IMR-90 (cell line): ENCODE measurements around the gene PEX7. TPM values are rescaled to one million over a fixed set of nuclear protein-coding genes. Genes with fewer than 3 reads are reported as not detected.

Experiments used
- ATAC-seq: fragments of 200-7000 bp; cut with Tn5 transposase; 2 replicates; pipeline ENCODE4 v1.9.1; 2020; ENCODE audit warnings: low read depth, mild to moderate bottlenecking, moderate library complexity
- BruUV-seq: library from RNA; stranded (reverse); fragments of 400-500 nt; replicated peaks from 2 replicates; lab custom pipeline; 2021; lab: Mats Ljungman, UMichigan
- CTCF ChIA-PET: fragments of 300-600 bp; formaldehyde crosslinking; extraction: SDS; loops from one replicate; lab custom pipeline; 2021; ENCODE audit warnings: antibody characterized with exemption; lab: Yijun Ruan, JAX
- POLR2A ChIA-PET: fragments of 300-600 bp; sonication (Branson Sonifier 250); formaldehyde crosslinking; loops from one replicate; lab custom pipeline; 2022; ENCODE audit warnings: antibody characterized with exemption; ENCODE audit not compliant: unreplicated experiment; lab: Charles Lee
- DNase-seq: peaks from one replicate; pipeline ENCODE4 v3.0.0; 2013
- H2AFZ ChIP-seq: replicated peaks from 2 replicates; pipeline ENCODE3; 2013; ENCODE audit warnings: low read length, mild to moderate bottlenecking; ENCODE audit not compliant: poor library complexity
- H2AK5ac ChIP-seq: 2 replicates; pipeline ENCODE4 v1.6.1; 2013; ENCODE audit warnings: low read depth, low read length, inconsistent platforms
- H2AK9ac ChIP-seq: replicated peaks from 2 replicates; pipeline ENCODE3; 2013; ENCODE audit warnings: mild to moderate bottlenecking, low read depth, low read length, moderate library complexity; ENCODE audit not compliant: poor library complexity
- H2BK120ac ChIP-seq: 2 replicates; pipeline ENCODE4 v1.6.1; 2013; ENCODE audit warnings: low read depth, low read length, inconsistent platforms
- H2BK15ac ChIP-seq: 3 replicates; pipeline ENCODE4 v1.6.1; 2013; ENCODE audit warnings: low read depth, low read length, inconsistent platforms
- H2BK20ac ChIP-seq: 2 replicates; pipeline ENCODE4 v1.6.1; 2013; ENCODE audit warnings: low read depth, mild to moderate bottlenecking, inconsistent platforms, low read length, moderate library complexity
- H2BK5ac ChIP-seq: 2 replicates; pipeline ENCODE4 v1.6.1; 2013; ENCODE audit warnings: mild to moderate bottlenecking, low read depth, low read length, inconsistent platforms; ENCODE audit not compliant: poor library complexity, severe bottlenecking
- H3K14ac ChIP-seq: replicated peaks from 2 replicates; pipeline ENCODE4 v1.6.1; 2013; ENCODE audit warnings: low read depth, low read length, inconsistent platforms
- H3K18ac ChIP-seq: 2 replicates; pipeline ENCODE4 v1.6.1; 2013; ENCODE audit warnings: low read depth, low read length, control low read depth
- H3K23ac ChIP-seq: 2 replicates; pipeline ENCODE4 v1.6.1; 2013; ENCODE audit warnings: low read depth, low read length, inconsistent platforms
- H3K27ac ChIP-seq: 2 replicates; pipeline ENCODE4 v1.5.1; 2013; ENCODE audit warnings: mild to moderate bottlenecking, control low read depth, low read length; ENCODE audit not compliant: insufficient read depth
- H3K27me3 ChIP-seq: 2 replicates; pipeline ENCODE4 v1.6.1; 2013; ENCODE audit warnings: low read length; ENCODE audit not compliant: control insufficient read depth, insufficient read depth
- H3K36me3 ChIP-seq: 2 replicates; pipeline ENCODE4 v1.6.1; 2013; ENCODE audit warnings: low read length, mixed read lengths; ENCODE audit not compliant: control insufficient read depth, insufficient read depth
- H3K4ac ChIP-seq: 2 replicates; pipeline ENCODE4 v1.6.1; 2013; ENCODE audit warnings: low read depth, low read length, inconsistent platforms
- H3K4me1 ChIP-seq: 2 replicates; pipeline ENCODE4 v1.6.1; 2013; ENCODE audit warnings: low read length, mixed read lengths; ENCODE audit not compliant: control insufficient read depth, insufficient read depth
- H3K4me2 ChIP-seq: 2 replicates; pipeline ENCODE4 v1.6.1; 2013; ENCODE audit warnings: low read depth, mild to moderate bottlenecking, control low read depth, low read length, moderate library complexity
- H3K4me3 ChIP-seq: 2 replicates; pipeline ENCODE4 v1.5.1; 2013; ENCODE audit warnings: low read depth, mild to moderate bottlenecking, control low read depth, low read length, moderate library complexity; ENCODE audit not compliant: insufficient read depth
- H3K56ac ChIP-seq: 2 replicates; pipeline ENCODE4 v1.6.1; 2013; ENCODE audit warnings: low read length, inconsistent platforms; ENCODE audit not compliant: insufficient read depth; ENCODE audit errors: extremely low read depth
- H3K79me1 ChIP-seq, 2 experiments: 2 replicates each; pipeline ENCODE4 v1.6.1; 2013; ENCODE audit warnings: low read length in 2 of 2, inconsistent platforms in 1 of 2, low read depth in 1 of 2
- H3K9ac ChIP-seq: 2 replicates; pipeline ENCODE4 v1.6.1; 2013; ENCODE audit warnings: low read depth, low read length, control low read depth
- H3K9me1 ChIP-seq: 2 replicates; pipeline ENCODE4 v1.6.1; 2013; ENCODE audit warnings: low read length, inconsistent platforms; ENCODE audit not compliant: insufficient read depth
- H3K9me3 ChIP-seq: 2 replicates; pipeline ENCODE4 v1.6.1; 2013; ENCODE audit warnings: low read length; ENCODE audit not compliant: control insufficient read depth, insufficient read depth
- H4K20me1 ChIP-seq: 2 replicates; pipeline ENCODE4 v1.6.1; 2013; ENCODE audit warnings: low read length, inconsistent platforms; ENCODE audit not compliant: insufficient read depth
- H4K5ac ChIP-seq: 2 replicates; pipeline ENCODE4 v1.6.1; 2013; ENCODE audit warnings: mild to moderate bottlenecking, low read depth, low read length, control low read depth
- H4K8ac ChIP-seq, 2 experiments: 2 replicates each; pipeline ENCODE4 v1.6.1; 2013; ENCODE audit warnings: low read depth in 2 of 2, low read length in 2 of 2, control low read depth in 1 of 2, inconsistent platforms in 1 of 2
- H4K91ac ChIP-seq: 2 replicates; pipeline ENCODE4 v1.6.1; 2013; ENCODE audit warnings: low read depth, low read length, inconsistent platforms; ENCODE audit not compliant: insufficient read depth
- BHLHE40 ChIP-seq: fragments of 150-350 bp; IDR thresholded peaks from 2 replicates; pipeline ENCODE4 v1.6.1; 2016; ENCODE audit warnings: mild to moderate bottlenecking, low read depth, low read length
- CEBPB ChIP-seq: IDR thresholded peaks from 2 replicates; pipeline ENCODE4 v1.6.1; 2012; ENCODE audit warnings: low read depth, low read length, improper control_type of control experiment
- CHD1 ChIP-seq: IDR thresholded peaks from 2 replicates; pipeline ENCODE4 v1.6.1; 2012; ENCODE audit warnings: low read depth, low read length, improper control_type of control experiment
- ELK1 ChIP-seq: fragments of 150-350 bp; IDR thresholded peaks from 2 replicates; pipeline ENCODE4 v1.6.1; 2016; ENCODE audit warnings: low read depth, mild to moderate bottlenecking, low read length, moderate library complexity, borderline replicate concordance
- FOS ChIP-seq: fragments of 150-350 bp; IDR thresholded peaks from 2 replicates; pipeline ENCODE4 v1.6.1; 2016; ENCODE audit warnings: low read depth, low read length
- MAZ ChIP-seq: IDR thresholded peaks from 2 replicates; pipeline ENCODE4 v1.6.1; 2012; ENCODE audit warnings: low read depth, mild to moderate bottlenecking, low read length, improper control_type of control experiment, moderate library complexity, borderline replicate concordance
- MXI1 ChIP-seq: IDR thresholded peaks from 2 replicates; pipeline ENCODE4 v1.6.1; 2012; ENCODE audit warnings: low read depth, mild to moderate bottlenecking, low read length, moderate library complexity, borderline replicate concordance
- NFE2L2 ChIP-seq: fragments of 150-350 bp; IDR thresholded peaks from 2 replicates; pipeline ENCODE4 v1.6.1; 2016; ENCODE audit warnings: low read depth, mild to moderate bottlenecking, low read length
- POLR2A ChIP-seq: IDR thresholded peaks from 2 replicates; pipeline ENCODE4 v1.6.1; 2012; ENCODE audit warnings: mild to moderate bottlenecking, low read depth, low read length
- RCOR1 ChIP-seq: IDR thresholded peaks from 2 replicates; pipeline ENCODE4 v1.6.1; 2012; ENCODE audit warnings: mild to moderate bottlenecking, low read length, improper control_type of control experiment; ENCODE audit not compliant: insufficient replicate concordance
- RFX5 ChIP-seq: IDR thresholded peaks from 2 replicates; pipeline ENCODE4 v1.8.0; 2012; ENCODE audit warnings: low read depth, mild to moderate bottlenecking, low read length, moderate library complexity
- USF2 ChIP-seq: fragments of 150-350 bp; IDR thresholded peaks from 2 replicates; pipeline ENCODE4 v1.6.1; 2017; ENCODE audit warnings: mild to moderate bottlenecking, antibody characterized with exemption, low read length, low read depth
- WGBS, 2 experiments: methylation state at CpG; one replicate each; pipeline versions ENCODE4 v1.1.5 to v1.1.7; 2013; ENCODE audit warnings: missing lambda C conversion rate in 2 of 2; ENCODE audit not compliant: insufficient read length in 1 of 2; ENCODE audit errors: extremely low coverage in 2 of 2; 5-methylcytosine and 5-hydroxymethylcytosine counted together
- dilution Hi-C: fragments of 300-500 bp; cut with HindIII; formaldehyde crosslinking; loops from one replicate; pipeline ENCODE4 v1.14.3; 2018; ENCODE audit warnings: low sequenced_read_pairs; ENCODE audit not compliant: unreplicated experiment
- in situ Hi-C: fragments of 300-500 bp; cut with MboI; formaldehyde crosslinking; loops from 3 replicates; pipeline ENCODE4 v1.14.3; 2019; ENCODE audit warnings: low sequenced_read_pairs, inconsistent platforms, mixed read lengths
- intact Hi-C: fragments of 100-400 bp; cut with micrococcal nuclease; formaldehyde crosslinking; loops from 2 replicates; pipeline ENCODE4 v1.10.0; 2022
- polyA plus RNA-seq, 3 experiments: library from polyadenylated mRNA; depleted of rRNA; stranded (reverse); fragments of >200 nt; gene quantifications; 2 replicates each; pipeline ENCODE4 v1.2.3, GENCODE V29; 2012; ENCODE audit warnings: low replicate concordance in 1 of 3
- total RNA-seq: library from RNA; depleted of rRNA; stranded (reverse); fragments of >200 nt; gene quantifications from 2 replicates; pipeline ENCODE4 v1.2.3, GENCODE V29; 2012

Gene PEX7
- total and polyA plus RNA-seq, 2 of the 4 experiments (the other 2 are of a cell fraction): 5.4 to 7.0 TPM

DNA sequence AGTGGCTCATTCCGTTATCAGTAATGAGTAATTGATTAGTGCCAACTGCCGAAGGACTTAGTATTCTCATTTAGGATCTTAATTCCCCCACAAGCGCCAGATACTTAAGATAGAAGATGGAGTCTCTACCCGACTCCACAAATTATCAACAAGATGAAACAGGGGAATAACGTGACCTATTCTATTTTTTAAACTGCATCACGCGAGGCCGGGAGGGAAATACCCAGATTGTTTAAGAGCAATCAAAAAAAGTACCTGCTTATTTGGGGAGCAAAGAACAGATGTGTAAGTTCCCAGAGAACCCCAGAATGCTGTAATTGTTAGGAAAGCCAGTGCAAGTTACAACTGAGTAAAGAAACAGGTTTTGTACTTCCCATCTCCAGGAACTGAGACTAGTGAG lies 29.0 kb upstream of the PEX7 start:
- H2AK5ac ChIP-seq: no peak overlapping the region
- H3K56ac ChIP-seq: peak overlapping the region; percentile 29; the same call in 1 of the 2 replicates
- H3K4ac ChIP-seq: no peak overlapping the region
- H2AFZ ChIP-seq: peak overlapping the region; percentile 96
- H2BK15ac ChIP-seq: no peak overlapping the region; the same call in 2 of the 3 replicates
- H2BK120ac ChIP-seq: peak overlapping the region; percentile 14; the same call in 1 of the 2 replicates
- H4K8ac ChIP-seq: peak overlapping the region in 1 of 2 experiments; percentile 62; a peak in 2 of 4 replicates
- H3K9me3 ChIP-seq: no peaks in the 10 kb centered on the region
- dilution Hi-C loops: no loop called here
- H3K79me1 ChIP-seq: peaks cover 3 to 23% of the 10 kb centered on the region in 2 experiments; a peak in 2 of 4 replicates
- H3K18ac ChIP-seq: no peak overlapping the region
- TF ChIP-seq FOS (no peak), CHD1 (no peak), ELK1 (no peak), USF2 (no peak), MAZ (no peak), BHLHE40 (no peak), CEBPB (no peak), POLR2A (no peak), RCOR1 (no peak), NFE2L2 (no peak), RFX5 (no peak), MXI1 (no peak)
- H3K14ac ChIP-seq: peak overlapping the region; percentile 39; the same call in 1 of the 2 replicates
- peak overlapping the region; percentile 95; the same call in 1 of the 2 replicates for H3K4me3 ChIP-seq
- peak overlapping the region; percentile 30; the same call in 1 of the 2 replicates for H3K27ac ChIP-seq
- intact Hi-C loops: loop anchor here (1.0 to 10.0 kb wide), 6 partner anchors 76 to 506 kb away; partner anchors contain the start of gene BCLAF1
- H3K9ac ChIP-seq: peak overlapping the region; percentile 24; the same call in 1 of the 2 replicates
- no CpG with 5 or more reads among the region's 8 CpGs for WGBS, 2 experiments
- in situ Hi-C loops: loop anchor here (5.0 to 25.0 kb wide), 3 partner anchors 146 to 506 kb away; partner anchors contain the start of gene BCLAF1
- ATAC-seq: no peak
- BruUV-seq: no TSS peak
- ChIA-PET CTCF (interaction anchor here (1.0 to 1.7 kb wide), 6 partner anchors 91 to 193 kb away, joined by 4 to 13 read pairs (median 8); no protein-coding TSS in a partner anchor), POLR2A (interaction anchor here (1.5 kb wide), 1 partner anchor 200 kb away, joined by 3 read pairs; no protein-coding TSS in a partner anchor)
- peaks cover 4% of the 10 kb centered on the region; the same call in 1 of the 2 replicates for H3K4me1 ChIP-seq
- DNase-seq: no peak
- H3K23ac ChIP-seq: peak overlapping the region; percentile 56; the same call in 1 of the 2 replicates
- 0 out of 2 replicates have a peak overlapping the region, but pooled peaks have one; percentile 27 for H4K91ac ChIP-seq
- peak overlapping the region; percentile 64; the same call in 1 of the 2 replicates for H2BK20ac ChIP-seq
- no peak overlapping the region for H2AK9ac ChIP-seq
- H3K27me3 ChIP-seq: no peaks in the 10 kb centered on the region
- H3K9me1 ChIP-seq: no peaks in the 10 kb centered on the region
- H3K36me3 ChIP-seq: no peaks in the 10 kb centered on the region
- H2BK5ac ChIP-seq: no peak overlapping the region
- H3K4me2 ChIP-seq: peak overlapping the region; percentile 74; the same call in 1 of the 2 replicates
- H4K20me1 ChIP-seq: no peaks in the 10 kb centered on the region
- no peak overlapping the region for H4K5ac ChIP-seq
